Stomach (tissue), 4 donors: ENCODE data around the gene PRR5.

Source experiments
- EP300 ChIP-seq: sonication (generic); formaldehyde crosslinking; IDR thresholded peaks from one replicate; pipeline ENCODE4 v1.6.1; 2017; ENCODE audit warnings: antibody characterized with exemption
- POLR2A ChIP-seq, 4 donors: fragments of 450-650 bp; IDR thresholded peaks; one replicate each; pipeline ENCODE4 v1.6.1; 2016; ENCODE audit warnings: antibody characterized with exemption in 4 of 4, control low read depth in 2 of 4, mild to moderate bottlenecking in 1 of 4, moderate library complexity in 1 of 4
- POLR2AphosphoS5 ChIP-seq, 3 donors: sonication (generic); formaldehyde crosslinking; IDR thresholded peaks; one replicate each; pipeline ENCODE4 v1.6.1; 2016; ENCODE audit warnings: antibody characterized with exemption in 3 of 3
- TF ChIP-seq, protein P1 (sequence below), 7 experiments: fragments of 450-650 bp in 4 of 7; fragments of 200-600 bp in 3 of 7; sonication (generic) in 3 of 7; IDR thresholded peaks; one replicate each; pipeline ENCODE4 v1.5.1; 2016 to 2019; ENCODE audit warnings: antibody characterized with exemption in 7 of 7, control low read depth in 2 of 7, mild to moderate bottlenecking in 1 of 7

DNA sequence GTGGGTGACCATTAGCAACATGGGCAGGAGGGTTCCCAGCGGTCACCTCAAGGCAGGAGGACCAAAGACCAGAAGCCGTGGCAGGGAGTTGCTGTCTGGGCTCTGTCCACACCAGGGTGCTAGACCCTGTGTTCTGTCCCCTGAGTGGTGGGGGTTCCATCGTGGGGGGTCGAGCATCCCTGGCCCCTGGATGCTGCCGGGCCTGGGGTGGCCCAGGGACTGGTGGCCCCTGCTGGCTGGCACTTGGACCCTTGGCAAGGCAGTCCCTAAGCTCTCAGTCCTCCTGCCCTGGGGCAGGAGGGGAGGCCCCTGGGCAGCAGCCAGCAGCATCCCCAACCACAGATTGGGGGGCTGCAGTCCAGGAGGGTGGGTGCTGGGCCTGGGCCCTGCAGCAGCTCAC lies 37.0 kb downstream of the PRR5 start:
- TF ChIP-seq, protein P1, sequence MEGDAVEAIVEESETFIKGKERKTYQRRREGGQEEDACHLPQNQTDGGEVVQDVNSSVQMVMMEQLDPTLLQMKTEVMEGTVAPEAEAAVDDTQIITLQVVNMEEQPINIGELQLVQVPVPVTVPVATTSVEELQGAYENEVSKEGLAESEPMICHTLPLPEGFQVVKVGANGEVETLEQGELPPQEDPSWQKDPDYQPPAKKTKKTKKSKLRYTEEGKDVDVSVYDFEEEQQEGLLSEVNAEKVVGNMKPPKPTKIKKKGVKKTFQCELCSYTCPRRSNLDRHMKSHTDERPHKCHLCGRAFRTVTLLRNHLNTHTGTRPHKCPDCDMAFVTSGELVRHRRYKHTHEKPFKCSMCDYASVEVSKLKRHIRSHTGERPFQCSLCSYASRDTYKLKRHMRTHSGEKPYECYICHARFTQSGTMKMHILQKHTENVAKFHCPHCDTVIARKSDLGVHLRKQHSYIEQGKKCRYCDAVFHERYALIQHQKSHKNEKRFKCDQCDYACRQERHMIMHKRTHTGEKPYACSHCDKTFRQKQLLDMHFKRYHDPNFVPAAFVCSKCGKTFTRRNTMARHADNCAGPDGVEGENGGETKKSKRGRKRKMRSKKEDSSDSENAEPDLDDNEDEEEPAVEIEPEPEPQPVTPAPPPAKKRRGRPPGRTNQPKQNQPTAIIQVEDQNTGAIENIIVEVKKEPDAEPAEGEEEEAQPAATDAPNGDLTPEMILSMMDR (IDR thresholded peaks at IDR 0.05), result no peak
- TF ChIP-seq POLR2A (IDR thresholded peaks at IDR 0.05), result no peak
- TF ChIP-seq EP300, result no peak
- no peak for TF ChIP-seq POLR2AphosphoS5 (IDR thresholded peaks at IDR 0.05)
